ENCODE results near the gene NSUN4.
"Not testable (repeated sequence)": the region's sequence is repeated elsewhere in the genome, so short reads cannot be mapped to it uniquely, and the experiment has no call there.

Gene NSUN4

DNA sequence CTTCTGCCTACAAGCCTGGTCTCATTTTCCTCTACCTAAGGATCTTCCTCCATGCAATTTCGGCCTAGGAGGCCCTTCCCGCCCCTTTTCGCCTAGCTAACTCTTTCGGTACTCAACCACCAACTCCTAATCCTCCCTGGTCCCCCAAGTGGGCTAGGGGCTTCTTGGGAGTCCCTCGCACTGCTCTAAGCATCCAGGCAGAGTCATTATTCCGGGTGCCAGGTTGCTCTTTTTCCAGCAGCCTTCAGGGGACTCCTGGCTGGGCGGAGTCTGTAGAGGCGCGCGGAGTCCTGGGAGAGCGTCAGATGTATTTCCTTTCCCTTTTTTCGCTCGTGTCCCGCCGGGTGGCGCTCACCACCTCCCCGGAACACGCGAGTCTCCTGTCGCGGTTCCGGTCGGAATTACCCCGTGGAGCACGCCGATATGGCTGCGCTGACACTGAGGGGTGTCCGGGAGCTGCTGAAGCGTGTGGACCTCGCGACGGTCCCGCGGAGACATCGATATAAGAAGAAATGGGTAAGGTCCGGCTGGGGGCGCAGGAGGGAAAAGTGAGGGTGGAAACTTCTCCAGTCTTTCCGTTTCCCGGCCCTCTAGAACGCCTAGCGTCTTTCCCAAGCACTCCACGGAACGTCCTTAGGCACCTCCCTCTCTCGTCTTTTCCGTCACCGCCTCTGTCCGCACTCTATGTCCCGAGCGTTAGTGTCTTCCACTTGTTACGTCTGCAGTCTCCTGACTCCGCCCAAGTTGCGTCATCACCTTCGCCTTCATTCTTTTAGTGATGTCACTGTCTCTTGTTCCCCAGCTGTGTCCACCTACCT lies at the start of gene NSUN4:
TSS of gene NSUN4 (plus strand) at position 404 of the 818 bp plus-strand sequence. CDS start at position 424, 20 bp downstream.
- peak; percentile 79 for DNase-seq

- DNase-seq, result no peak
Measured at GRCh38 chr1:46295306-46295705, 45.3 kb upstream of the NSUN4 start.

DNA sequence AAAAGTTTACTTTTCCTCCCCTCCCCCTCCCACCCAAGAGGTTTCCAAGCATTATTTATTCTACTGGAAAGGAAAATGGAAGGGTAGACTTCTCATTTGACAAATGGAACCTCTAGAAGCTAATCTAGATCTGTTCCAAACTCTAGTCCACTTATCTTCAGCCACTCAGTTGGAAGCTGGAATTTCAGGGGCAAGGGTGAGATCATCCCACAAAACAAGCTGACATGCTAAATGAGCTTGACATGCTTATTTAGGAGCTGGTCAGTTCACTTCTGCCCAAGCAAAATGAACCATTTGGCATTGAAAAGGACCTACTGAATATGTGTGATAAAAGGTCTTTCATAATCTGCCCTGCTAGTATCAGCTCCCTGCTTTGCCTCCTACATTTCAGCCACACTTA lies 42.2 kb upstream of the NSUN4 start:
- no peak for DNase-seq

DNA sequence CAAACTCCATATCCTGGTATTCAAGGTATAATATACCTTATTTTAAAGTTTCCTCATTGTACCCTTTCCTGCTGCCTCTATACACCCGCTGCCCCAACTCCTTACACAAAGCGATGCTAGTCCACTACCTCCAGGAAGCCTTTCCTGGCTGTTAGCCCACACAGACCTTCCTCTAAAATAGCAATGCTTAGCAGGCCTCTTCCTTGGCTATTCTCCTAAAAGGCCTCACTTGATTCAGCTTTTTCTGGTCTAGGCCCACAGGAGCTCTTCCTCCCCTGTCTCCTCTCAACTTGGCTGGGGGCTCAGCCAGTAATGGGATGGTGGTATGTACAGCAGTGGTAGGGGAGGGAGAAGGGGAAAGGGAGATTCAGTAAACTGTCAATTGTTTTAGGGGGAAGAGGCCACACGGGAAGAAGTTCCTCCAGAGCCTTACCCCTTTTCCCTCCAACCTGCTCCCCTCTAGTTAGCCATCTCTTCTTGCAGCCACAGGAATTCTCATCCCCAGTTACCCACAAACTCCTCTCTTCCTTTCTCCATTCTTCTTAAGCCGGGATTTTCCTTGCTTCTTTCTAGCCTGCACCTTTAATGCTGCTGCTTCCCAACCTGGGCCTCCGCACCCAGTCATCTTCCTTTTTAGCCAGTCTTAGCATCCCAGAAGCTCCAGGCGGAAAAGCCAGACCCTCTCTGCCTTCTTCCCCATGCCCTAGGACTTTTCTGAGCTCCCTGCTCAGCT lies 39.8 kb upstream of the NSUN4 start:
- DNase-seq, result no peak

- DNase-seq, result no peak
Measured at GRCh38 chr1:46301406-46301807, 39.2 kb upstream of the NSUN4 start.

- DNase-seq, result no peak
Measured at GRCh38 chr1:46301808-46302640, 38.6 kb upstream of the NSUN4 start.

DNA sequence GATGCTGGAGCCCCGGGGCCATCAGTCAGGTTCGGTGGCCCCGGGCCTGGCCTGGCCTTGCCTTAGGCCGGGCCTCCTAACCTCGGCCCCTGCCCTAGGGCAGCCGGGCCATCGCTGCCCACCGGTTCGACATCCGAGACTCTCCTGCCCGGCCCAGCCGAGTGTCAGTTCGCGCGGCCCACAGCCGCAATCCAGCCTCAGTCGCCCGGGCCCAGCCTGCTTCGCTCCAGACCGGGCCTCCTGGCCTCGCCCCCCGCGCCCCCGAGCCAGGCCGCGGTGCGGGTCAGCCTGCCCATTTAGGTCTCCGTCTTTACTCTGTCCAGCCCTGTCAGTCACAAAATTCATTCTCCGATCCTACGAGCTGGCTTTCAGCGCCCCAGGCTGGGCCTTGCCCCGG lies 38.0 kb upstream of the NSUN4 start:
- no peak for DNase-seq

DNA sequence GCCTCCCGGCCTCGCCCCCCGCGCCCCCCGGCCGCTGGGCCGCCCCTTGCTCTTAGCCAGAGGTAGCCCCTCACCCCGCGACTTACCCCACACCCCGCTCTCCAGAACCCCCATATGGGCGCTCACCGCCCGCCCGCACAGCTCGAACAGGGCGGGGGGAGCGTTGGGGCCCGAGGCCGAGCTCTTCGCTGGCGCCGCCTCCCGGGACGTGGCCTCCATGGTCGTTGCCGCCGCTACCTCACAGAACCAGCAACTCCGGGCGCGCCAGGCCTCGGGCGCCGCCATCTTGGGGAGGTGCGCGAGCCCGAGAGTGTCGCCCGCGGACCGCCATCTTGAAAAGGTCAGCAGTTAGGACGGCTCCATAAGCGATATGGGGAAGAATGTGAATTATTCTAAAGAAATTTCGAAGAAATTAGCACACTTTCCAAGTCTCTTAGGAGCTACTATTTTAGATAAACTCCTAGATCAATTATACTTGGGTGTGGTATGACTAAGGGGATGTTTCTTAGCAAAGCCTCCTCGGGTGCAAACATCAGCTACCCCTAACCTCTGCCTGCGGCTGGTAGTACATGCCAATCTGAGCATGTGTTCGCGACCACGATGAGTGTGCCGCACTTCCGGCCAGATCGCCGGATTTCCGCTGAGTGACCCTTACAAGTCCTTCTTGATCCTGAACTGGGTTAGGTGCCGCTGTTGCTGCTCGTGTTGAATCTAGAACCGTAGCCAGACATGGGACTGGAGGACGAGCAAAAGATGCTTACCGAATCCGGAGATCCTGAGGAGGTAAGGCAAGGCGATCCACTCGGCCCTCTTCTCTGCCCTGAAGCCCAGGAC lies 37.4 kb upstream of the NSUN4 start, which contains the start of the genes LRRC41 and UQCRH:
TSS of gene LRRC41 (minus strand) at position 579 of the 834 bp plus-strand sequence. CDS start at position 285, 294 bp downstream.
TSS of gene UQCRH (plus strand) at position 661 of the 834 bp plus-strand sequence. CDS start at position 730, 69 bp downstream.
- peak; percentile 82 for DNase-seq

- DNase-seq, result no peak
Measured at GRCh38 chr1:46303872-46304326, 36.7 kb upstream of the NSUN4 start.

- DNase-seq, result no peak
Measured at GRCh38 chr1:46306159-46306530, 34.5 kb upstream of the NSUN4 start.

- DNase-seq, result no peak
Measured at GRCh38 chr1:46309401-46310159, 31.0 kb upstream of the NSUN4 start.

DNA sequence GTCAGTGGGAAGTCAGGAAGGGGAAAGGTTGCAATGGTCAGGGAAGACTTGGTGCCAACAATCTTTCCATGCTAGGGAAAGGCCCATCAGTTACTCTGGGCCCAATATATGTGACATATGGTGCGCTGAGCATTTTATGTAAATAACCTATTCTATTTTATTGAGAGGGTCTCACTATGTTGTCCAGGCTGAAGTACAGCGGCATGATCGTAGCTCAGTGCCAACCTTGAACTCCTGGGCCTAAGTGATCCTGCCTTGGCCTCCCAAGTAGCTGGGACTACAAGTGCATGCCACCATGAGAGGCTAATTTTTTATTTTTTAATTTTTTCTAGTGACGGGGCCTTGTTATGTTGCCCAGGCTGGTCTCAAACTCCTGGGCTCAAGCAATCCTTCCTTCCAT lies 30.3 kb upstream of the NSUN4 start:
- DNase-seq, result no peak

GRCh38 chr1:46315669-46316403 lies 24.8 kb upstream of the NSUN4 start:
- DNase-seq, result no peak

- no peak for DNase-seq
Measured at GRCh38 chr1:46317323-46317722, 23.3 kb upstream of the NSUN4 start.

GRCh38 chr1:46319301-46319700 lies 21.3 kb upstream of the NSUN4 start:
- DNase-seq, result not testable (repeated sequence)

DNA sequence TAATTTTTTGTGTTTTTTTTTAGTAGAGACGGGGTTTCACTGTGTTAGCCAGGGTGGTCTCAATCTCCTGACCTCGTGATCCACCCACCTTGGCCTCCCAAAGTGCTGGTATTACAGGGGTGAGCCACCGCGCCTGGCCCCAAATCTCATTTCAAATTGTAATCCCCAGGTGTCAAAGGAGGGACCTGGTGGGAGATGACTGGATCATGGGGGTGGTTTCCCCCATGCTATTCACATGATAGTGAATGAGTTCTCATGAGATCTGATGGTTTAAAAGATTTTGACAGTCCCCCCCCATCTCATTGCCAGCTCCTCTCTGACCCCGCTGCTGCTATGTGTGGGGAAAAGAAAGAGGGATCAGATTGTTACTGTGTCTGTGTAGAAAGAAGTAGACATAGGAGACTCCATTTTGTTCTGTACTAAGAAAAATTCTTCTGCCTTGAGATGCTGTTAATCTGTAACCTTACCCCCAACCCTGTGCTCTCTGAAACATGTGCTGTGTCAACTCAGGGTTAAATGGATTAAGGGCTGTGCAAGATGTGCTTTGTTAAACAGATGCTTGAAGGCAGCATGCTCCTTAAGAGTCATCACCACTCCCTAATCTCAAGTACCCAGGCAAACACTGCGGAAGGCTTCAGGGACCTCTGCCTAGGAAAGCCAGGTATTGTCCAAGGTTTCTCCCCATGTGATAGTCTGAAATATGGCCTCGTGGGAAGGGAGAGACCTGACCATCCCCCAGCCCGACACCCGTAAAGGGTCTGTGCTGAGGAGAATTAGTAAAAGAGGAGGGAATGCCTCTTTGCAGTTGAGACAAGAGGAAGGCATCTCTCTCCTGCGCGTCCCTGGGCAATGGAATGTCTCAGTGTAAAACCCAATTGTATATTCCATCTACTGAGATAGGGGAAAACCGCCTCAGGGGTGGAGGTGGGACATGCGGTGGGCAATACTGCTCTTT lies 20.4 kb upstream of the NSUN4 start:
- DNase-seq, result not testable (repeated sequence)

DNA sequence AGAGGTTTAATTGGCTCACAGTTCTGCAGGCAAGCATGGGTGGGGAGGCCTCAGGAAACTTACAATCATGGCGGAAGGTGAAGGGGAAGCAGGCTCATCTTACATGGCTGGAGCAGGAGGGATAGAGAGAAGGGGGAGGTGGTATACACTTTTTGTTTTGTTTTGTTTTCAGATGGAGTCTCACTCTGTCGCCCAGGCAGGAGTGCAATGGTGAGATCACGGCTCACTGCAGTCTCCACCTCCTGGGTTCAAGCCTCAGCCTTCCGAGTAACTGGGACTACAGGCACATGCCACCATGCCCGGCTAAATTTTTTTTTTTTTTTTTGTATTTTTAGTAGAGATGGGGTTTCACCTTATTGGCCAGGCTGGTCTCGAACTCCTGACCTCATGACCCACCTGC lies 18.4 kb upstream of the NSUN4 start:
- not testable (repeated sequence) for DNase-seq

GRCh38 chr1:46325285-46326076 lies 15.1 kb upstream of the NSUN4 start:
- DNase-seq, result not testable (repeated sequence)

Measured in COR-L47 (cell line).